ENCODE measurements around the gene AUTS2.

Gene AUTS2

GRCh38 chr7:69871213-69871885 lies 273.1 kb downstream of the AUTS2 start:
- DNase-seq: no peak

GRCh38 chr7:69871886-69872569 lies 273.8 kb downstream of the AUTS2 start:
- DNase-seq: no peak

GRCh38 chr7:69873512-69873911 lies 275.2 kb downstream of the AUTS2 start:
- DNase-seq: no peak

- no peak for DNase-seq
These were observed 279.7 kb downstream of the AUTS2 start for GRCh38 chr7:69878015-69878414.

- DNase-seq: no peak
These were observed 280.3 kb downstream of the AUTS2 start for GRCh38 chr7:69878591-69878990.

GRCh38 chr7:69879989-69880388 lies 281.7 kb downstream of the AUTS2 start:
- no peak for DNase-seq

- DNase-seq: peak; percentile 77
These were observed 282.6 kb downstream of the AUTS2 start for GRCh38 chr7:69880840-69881239.

- DNase-seq: no peak
These were observed 284.0 kb downstream of the AUTS2 start for GRCh38 chr7:69882269-69882668.

- DNase-seq: no peak
These were observed 285.2 kb downstream of the AUTS2 start for GRCh38 chr7:69883399-69883891.

DNA sequence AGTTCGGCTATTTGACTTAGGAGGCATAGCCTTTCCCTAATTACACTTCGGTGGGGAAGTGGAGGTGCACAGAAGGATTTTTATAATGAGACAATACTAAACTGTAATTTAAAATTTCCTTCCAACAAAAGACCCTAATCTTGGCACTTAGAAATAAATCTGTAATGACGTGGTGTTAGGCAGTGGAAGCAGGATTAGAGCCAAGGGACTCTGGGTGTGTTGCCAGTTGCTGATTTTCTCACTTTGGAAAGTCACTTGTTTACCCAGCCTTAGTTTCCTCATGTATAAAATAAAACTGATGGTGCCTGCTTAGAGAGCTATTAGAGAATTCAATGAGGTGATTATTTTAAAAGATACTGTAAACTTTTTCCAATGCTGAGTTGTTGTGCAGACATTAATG lies 287.2 kb downstream of the AUTS2 start:
- no peak for DNase-seq

DNA sequence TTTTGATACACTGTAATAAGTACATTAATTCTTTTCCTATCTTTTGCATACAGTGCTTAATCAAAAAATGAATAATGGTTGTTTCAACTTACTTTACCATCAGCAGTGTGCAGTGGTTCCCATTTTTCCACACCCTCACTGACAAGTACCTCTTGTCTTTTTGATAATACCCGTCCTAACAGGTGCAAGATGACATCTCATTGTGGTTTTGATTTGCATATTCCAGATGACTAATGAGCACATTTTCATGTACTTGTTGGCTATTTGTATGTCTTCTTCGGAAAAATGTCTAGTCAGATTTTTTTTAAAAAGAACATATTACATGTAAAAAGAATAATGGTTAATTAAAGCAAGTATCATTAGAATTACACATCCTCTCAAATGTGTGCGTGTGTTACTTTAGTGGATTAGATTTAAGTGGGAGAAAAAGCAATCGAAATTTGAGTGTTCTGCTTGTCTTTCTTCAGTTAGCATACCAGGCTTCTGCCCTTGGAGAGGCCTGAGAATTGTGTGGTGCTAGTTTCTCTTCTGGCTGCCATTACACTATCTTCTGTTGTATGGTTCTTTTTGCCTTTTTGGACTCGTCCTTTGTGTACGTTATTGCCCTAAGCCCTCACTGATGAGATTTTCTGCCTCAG lies 291.2 kb downstream of the AUTS2 start:
- no peak for DNase-seq

- DNase-seq: no peak
These were observed 291.7 kb downstream of the AUTS2 start for GRCh38 chr7:69889976-69890351.

GRCh38 chr7:69892790-69893189 lies 294.5 kb downstream of the AUTS2 start:
- DNase-seq: no peak

GRCh38 chr7:69893906-69894305 lies 295.6 kb downstream of the AUTS2 start:
- DNase-seq: peak; percentile 54

DNA sequence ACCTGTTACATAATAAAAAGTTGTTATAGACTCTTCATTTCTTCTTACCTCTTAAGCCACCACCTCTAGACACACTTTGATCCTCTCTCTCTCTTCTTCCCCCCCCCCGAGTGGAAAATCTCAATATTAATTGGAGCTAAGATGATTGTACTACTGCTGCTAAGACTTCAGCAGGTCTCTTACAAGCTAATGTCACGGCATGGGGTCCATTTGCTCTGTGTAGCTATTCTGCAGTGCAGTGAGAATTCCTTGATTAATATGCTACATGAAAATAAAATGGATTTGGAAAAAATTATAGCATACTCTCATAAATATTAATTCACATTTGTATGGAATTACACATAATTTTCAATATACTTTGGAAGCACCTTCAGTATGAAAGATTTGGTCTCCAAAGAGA lies 297.2 kb downstream of the AUTS2 start:
- DNase-seq: no peak

GRCh38 chr7:69896121-69896520 lies 297.8 kb downstream of the AUTS2 start:
- no peak for DNase-seq

GRCh38 chr7:69898189-69898588 lies 299.9 kb downstream of the AUTS2 start:
- no peak for DNase-seq

DNA sequence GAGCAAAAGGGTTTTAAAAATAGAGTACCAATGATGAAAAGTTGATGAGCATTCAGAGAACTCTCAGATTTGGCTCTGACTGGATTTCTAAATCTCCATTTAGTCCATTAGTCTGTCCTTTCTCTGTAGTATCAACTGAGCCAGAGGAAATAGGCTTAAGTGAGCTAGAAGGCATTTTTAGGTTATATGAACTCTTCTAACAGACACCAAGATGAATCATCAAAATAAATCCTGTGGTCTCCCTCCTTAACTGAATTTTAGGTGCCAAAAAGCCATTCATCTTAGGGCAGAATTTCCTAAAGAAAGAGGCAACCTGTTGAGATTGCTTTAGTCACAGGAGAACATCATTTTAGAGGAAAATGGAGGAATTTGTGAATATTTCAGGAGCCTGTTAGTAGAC lies 305.1 kb downstream of the AUTS2 start:
- DNase-seq: no peak

- DNase-seq: no peak
These were observed 308.2 kb downstream of the AUTS2 start for GRCh38 chr7:69906283-69906995.

- no peak for DNase-seq
These were observed 309.4 kb downstream of the AUTS2 start for GRCh38 chr7:69907720-69908119.

GRCh38 chr7:69908454-69908853 lies 310.2 kb downstream of the AUTS2 start:
- DNase-seq: peak; percentile 87

- no peak for DNase-seq
These were observed 311.9 kb downstream of the AUTS2 start for GRCh38 chr7:69910150-69910549.

DNA sequence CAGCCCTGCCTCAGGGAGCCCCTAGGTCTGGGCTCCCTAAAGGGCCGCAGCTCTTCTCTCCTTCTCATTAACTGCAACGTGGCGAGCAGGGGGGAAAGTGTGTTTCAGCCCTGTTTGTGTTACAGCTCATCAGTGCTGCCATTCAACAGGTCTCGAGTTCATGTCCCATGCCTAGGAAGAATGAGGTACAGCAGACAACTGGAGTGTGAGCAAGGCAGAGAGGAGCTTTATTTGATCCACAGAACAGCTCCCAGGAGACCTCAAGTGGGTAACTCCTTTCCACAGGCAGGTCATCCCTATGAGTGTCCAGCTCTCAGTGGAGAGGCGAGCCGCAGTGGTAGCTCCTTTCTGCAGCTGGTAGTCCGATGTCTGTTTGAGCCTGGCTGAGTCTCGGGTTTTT lies 313.1 kb downstream of the AUTS2 start:
- DNase-seq: no peak

DNA sequence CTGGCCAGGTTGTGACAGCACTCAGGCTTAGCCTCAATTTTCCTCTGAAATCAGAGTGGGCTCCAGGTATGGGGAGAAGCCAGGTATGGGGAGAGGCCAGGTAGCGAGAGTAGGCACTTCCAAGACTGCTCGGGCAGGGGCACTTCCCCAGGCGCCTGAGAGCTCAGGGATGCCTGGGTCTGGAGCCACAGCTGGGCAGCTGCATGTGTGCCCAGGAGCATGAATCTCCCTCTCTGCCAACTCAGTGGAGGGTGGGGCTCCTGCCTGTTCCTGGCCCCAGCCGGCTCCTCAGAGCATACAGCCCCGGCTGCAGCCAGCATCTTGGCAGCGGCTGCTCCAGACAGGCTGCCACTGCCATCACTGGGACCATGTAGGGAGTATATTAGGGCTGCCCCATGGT lies 313.9 kb downstream of the AUTS2 start:
- no peak for DNase-seq

All from NCI-H2081 treated with DMSO at 0.1 percent for 48 hours (cell line).